HepG2 (cell line): ENCODE results near the gene MYLK. TPM values are rescaled to one million over a fixed set of nuclear protein-coding genes. Genes with fewer than 3 reads are reported as not detected.

Source experiments
- ATAC-seq: fragments of 200-7000 bp; cut with Tn5 transposase; 3 replicates; pipeline ENCODE4 v1.9.1; 2020; ENCODE audit warnings: mild to moderate bottlenecking, moderate library complexity
- BruUV-seq: library from RNA; stranded (reverse); fragments of 400-500 nt; replicated peaks from 2 replicates; lab custom pipeline; 2021; lab: Mats Ljungman, UMichigan
- CTCF ChIA-PET: fragments of 300-600 bp; formaldehyde crosslinking; extraction: SDS; loops from one replicate; lab custom pipeline; 2021; ENCODE audit warnings: low total read pairs, inconsistent platforms, low intra/inter-chr PET ratio; lab: Yijun Ruan, JAX
- POLR2A ChIA-PET: fragments of 350-600 bp; sonication (Branson Sonifier 250); formaldehyde crosslinking; loops from one replicate; lab custom pipeline; 2020; ENCODE audit warnings: antibody characterized with exemption, inconsistent platforms; lab: Yijun Ruan, JAX
- DNase-seq: peaks from one replicate; pipeline ENCODE4 v3.0.0-alpha.2; 2015; ENCODE audit warnings: low spot score
- FAIRE-seq: peaks from 3 replicates; lab custom pipeline; 2011; peaks lifted over from hg19 to GRCh38; lab: Jason Lieb, UNC
- H2AFZ ChIP-seq: one replicate; pipeline ENCODE4 v1.6.1; 2011; ENCODE audit warnings: low read length, inconsistent platforms
- H3K27ac ChIP-seq: fragments of 300-600 bp; 3 replicates; pipeline ENCODE4 v1.8.0; 2011; ENCODE audit warnings: mixed run types, mild to moderate bottlenecking, mixed read lengths, low read length, inconsistent platforms; ENCODE audit not compliant: insufficient read depth; ENCODE audit errors: extremely low read length
- H3K27me3 ChIP-seq, 2 experiments: fragments of 200-600 bp in 1 of 2; 2 replicates in 1 of 2; 3 replicates in 1 of 2; pipeline versions ENCODE4 v1.6.0 to v1.8.0; 2011; ENCODE audit warnings: low read length in 2 of 2, mild to moderate bottlenecking in 2 of 2, moderate library complexity in 2 of 2, inconsistent platforms in 1 of 2; ENCODE audit not compliant: insufficient read depth in 2 of 2, control insufficient read depth in 1 of 2
- H3K36me3 ChIP-seq, 2 experiments: fragments of 200-600 bp in 1 of 2; replicated peaks in 1 of 2; 2 replicates in 1 of 2; 3 replicates in 1 of 2; pipeline versions ENCODE4 v1.5.1 to v1.8.0; 2011; ENCODE audit warnings: low read length in 2 of 2, inconsistent platforms in 1 of 2; ENCODE audit not compliant: insufficient read depth in 2 of 2, control insufficient read depth in 1 of 2
- H3K4me1 ChIP-seq: 2 replicates; pipeline ENCODE4 v1.5.1; 2012; ENCODE audit warnings: low read length, inconsistent platforms; ENCODE audit not compliant: insufficient read depth
- H3K4me2 ChIP-seq: 2 replicates; pipeline ENCODE4 v1.6.0; 2011; ENCODE audit warnings: low read depth, low read length, inconsistent platforms
- H3K4me3 ChIP-seq, 3 experiments: fragments of 200-600 bp in 1 of 3; sonication (generic), shearing (Covaris generic) in 1 of 3; replicated peaks in 1 of 3; 2 replicates each; pipeline ENCODE4 v1.5.1; 2011 to 2016; ENCODE audit warnings: low read length in 3 of 3, inconsistent platforms in 2 of 3, low read depth in 2 of 3, mild to moderate bottlenecking in 2 of 3, control low read depth in 1 of 3, mixed read lengths in 1 of 3; ENCODE audit not compliant: insufficient read depth in 1 of 3
- H3K79me2 ChIP-seq: one replicate; pipeline ENCODE4 v1.6.1; 2011; ENCODE audit warnings: low read length, inconsistent platforms; ENCODE audit not compliant: insufficient read depth
- H3K9ac ChIP-seq: 2 replicates; pipeline ENCODE4 v1.6.0; 2011; ENCODE audit warnings: mild to moderate bottlenecking, low read depth, low read length, inconsistent platforms; ENCODE audit not compliant: insufficient read depth
- H3K9me3 ChIP-seq: 2 replicates; pipeline ENCODE4 v1.5.1; 2012; ENCODE audit warnings: mild to moderate bottlenecking, low read length
- H4K20me1 ChIP-seq: 2 replicates; pipeline ENCODE4 v1.6.0; 2011; ENCODE audit warnings: inconsistent platforms, mild to moderate bottlenecking, low read length, moderate library complexity; ENCODE audit not compliant: insufficient read depth
- EHMT2 ChIP-seq: fragments of 200-600 bp; sonication (generic); IDR thresholded peaks from 2 replicates; pipeline ENCODE4 v1.7.0; 2017; ENCODE audit warnings: antibody characterized with exemption, low read depth, low read length, borderline replicate concordance
- PCBP1 ChIP-seq: fragments of 200-400 bp; formaldehyde crosslinking; IDR thresholded peaks from 2 replicates; pipeline ENCODE4 v1.6.1; 2017; ENCODE audit warnings: mild to moderate bottlenecking, low read depth, low read length, borderline replicate concordance
- PLRG1 ChIP-seq: fragments of 450-650 bp; conservative IDR thresholded peaks from 2 replicates; pipeline ENCODE4 v1.6.1; 2016
- SRF ChIP-seq: IDR thresholded peaks from 2 replicates; pipeline ENCODE4 v1.6.1; 2011; ENCODE audit warnings: mild to moderate bottlenecking, low read depth, low read length, moderate library complexity
- ZBTB7A ChIP-seq: sonication (generic); formaldehyde crosslinking; IDR thresholded peaks from 2 replicates; pipeline ENCODE4 v1.8.0; 2022; ENCODE audit warnings: mild to moderate bottlenecking, missing genetic modification reagents
- ZNF30 ChIP-seq: sonication (generic); formaldehyde crosslinking; IDR thresholded peaks from 2 replicates; pipeline ENCODE4 v1.5.0; 2020; ENCODE audit warnings: mild to moderate bottlenecking, missing genetic modification reagents
- ZNF878 ChIP-seq: sonication (generic); formaldehyde crosslinking; IDR thresholded peaks from 2 replicates; pipeline ENCODE4 v1.8.1; 2023; ENCODE audit warnings: mild to moderate bottlenecking, missing genetic modification reagents, moderate library complexity
- WGBS: methylation state at CpG from one replicate; pipeline ENCODE4 v1.1.6; 2017; ENCODE audit warnings: low lambda C conversion rate; 5-methylcytosine and 5-hydroxymethylcytosine counted together
- in situ Hi-C: cut with HindIII; loops from 2 replicates; pipeline ENCODE4 v1.10.0; 2017; ENCODE audit warnings: low pct_unique_long_range_greater_than_20kb; ENCODE audit not compliant: extremely low pct_ligation_motif_present
- intact Hi-C: fragments of 100-400 bp; cut with micrococcal nuclease; formaldehyde crosslinking; loops from one replicate; pipeline ENCODE4 v1.10.0; 2022; ENCODE audit not compliant: unreplicated experiment
- polyA plus RNA-seq, 8 experiments: library from polyadenylated mRNA; depleted of rRNA in 3 of 8; stranded (reverse) in 7 of 8; unstranded in 1 of 8; fragments of >200 nt; fragmentation: Illumina TruSeq in 4 of 8; extraction: Trizol in 4 of 8; gene quantifications; 2 replicates each; pipeline versions ENCODE4 v1.2.1 to v1.2.3, GENCODE V29; 2011 to 2016; ENCODE audit warnings: low read depth in 4 of 8, missing spikeins in 1 of 8, mixed read lengths in 1 of 8; ENCODE audit not compliant: insufficient read depth in 1 of 8
- total RNA-seq, 5 experiments: library from RNA; depleted of rRNA; stranded (reverse); fragments of >200 nt; fragmentation: Illumina TruSeq; extraction: Trizol; gene quantifications; 2 replicates each; pipeline ENCODE4 v1.2.3, GENCODE V29; 2016; ENCODE audit warnings: low read depth in 1 of 5
- TF ChIP-seq, protein P1 (sequence below): sonication (generic); formaldehyde crosslinking; IDR thresholded peaks from 2 replicates; pipeline ENCODE4 v1.4.0; 2020; ENCODE audit warnings: missing genetic modification reagents

The MYLK gene
- total and polyA plus RNA-seq, 2 of the 13 experiments (the other 11 are each of a cell fraction or from before 2014, with no cell fraction given), result 10.6 to 34.9 TPM

DNA sequence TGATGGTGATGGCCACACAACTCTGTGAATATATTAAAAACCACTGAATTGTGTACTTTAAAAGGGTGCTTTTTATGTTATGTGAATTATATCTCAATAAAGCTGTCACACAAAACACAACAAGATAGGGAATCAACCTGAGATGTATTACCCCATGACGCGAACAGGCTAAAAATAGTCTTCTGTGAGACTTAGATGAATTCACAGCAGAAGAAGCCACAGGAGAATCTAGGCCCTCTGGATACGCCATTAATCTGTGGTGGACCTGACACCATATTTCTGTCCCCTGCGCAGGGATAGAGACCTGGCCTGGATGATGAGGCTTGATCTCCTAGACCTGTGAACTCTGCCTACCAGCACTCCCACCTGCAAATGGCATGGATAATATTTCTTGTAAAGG, 153.3 kb downstream of the MYLK start:
- no peak overlapping the region for H3K9ac ChIP-seq
- H3K4me3 ChIP-seq, result no peak overlapping the region
- peaks cover 5 to 24% of the 10 kb centered on the region in 2 experiments; a peak in 4 of 5 replicates for H3K36me3 ChIP-seq
- no peak overlapping the region for H3K27ac ChIP-seq
- TF ChIP-seq PCBP1, result no peak
- TF ChIP-seq, protein P1, sequence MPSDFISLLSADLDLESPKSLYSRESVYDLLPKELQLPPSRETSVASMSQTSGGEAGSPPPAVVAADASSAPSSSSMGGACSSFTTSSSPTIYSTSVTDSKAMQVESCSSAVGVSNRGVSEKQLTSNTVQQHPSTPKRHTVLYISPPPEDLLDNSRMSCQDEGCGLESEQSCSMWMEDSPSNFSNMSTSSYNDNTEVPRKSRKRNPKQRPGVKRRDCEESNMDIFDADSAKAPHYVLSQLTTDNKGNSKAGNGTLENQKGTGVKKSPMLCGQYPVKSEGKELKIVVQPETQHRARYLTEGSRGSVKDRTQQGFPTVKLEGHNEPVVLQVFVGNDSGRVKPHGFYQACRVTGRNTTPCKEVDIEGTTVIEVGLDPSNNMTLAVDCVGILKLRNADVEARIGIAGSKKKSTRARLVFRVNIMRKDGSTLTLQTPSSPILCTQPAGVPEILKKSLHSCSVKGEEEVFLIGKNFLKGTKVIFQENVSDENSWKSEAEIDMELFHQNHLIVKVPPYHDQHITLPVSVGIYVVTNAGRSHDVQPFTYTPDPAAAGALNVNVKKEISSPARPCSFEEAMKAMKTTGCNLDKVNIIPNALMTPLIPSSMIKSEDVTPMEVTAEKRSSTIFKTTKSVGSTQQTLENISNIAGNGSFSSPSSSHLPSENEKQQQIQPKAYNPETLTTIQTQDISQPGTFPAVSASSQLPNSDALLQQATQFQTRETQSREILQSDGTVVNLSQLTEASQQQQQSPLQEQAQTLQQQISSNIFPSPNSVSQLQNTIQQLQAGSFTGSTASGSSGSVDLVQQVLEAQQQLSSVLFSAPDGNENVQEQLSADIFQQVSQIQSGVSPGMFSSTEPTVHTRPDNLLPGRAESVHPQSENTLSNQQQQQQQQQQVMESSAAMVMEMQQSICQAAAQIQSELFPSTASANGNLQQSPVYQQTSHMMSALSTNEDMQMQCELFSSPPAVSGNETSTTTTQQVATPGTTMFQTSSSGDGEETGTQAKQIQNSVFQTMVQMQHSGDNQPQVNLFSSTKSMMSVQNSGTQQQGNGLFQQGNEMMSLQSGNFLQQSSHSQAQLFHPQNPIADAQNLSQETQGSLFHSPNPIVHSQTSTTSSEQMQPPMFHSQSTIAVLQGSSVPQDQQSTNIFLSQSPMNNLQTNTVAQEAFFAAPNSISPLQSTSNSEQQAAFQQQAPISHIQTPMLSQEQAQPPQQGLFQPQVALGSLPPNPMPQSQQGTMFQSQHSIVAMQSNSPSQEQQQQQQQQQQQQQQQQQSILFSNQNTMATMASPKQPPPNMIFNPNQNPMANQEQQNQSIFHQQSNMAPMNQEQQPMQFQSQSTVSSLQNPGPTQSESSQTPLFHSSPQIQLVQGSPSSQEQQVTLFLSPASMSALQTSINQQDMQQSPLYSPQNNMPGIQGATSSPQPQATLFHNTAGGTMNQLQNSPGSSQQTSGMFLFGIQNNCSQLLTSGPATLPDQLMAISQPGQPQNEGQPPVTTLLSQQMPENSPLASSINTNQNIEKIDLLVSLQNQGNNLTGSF (CRISPR knock-in tag), result no peak
- TF ChIP-seq ZNF30 (CRISPR knock-in tag), result no peak
- TF ChIP-seq ZBTB7A (CRISPR knock-in tag), result no peak
- no peak for TF ChIP-seq PLRG1
- no peak for TF ChIP-seq EHMT2
- TF ChIP-seq SRF, result no peak
- no peak for TF ChIP-seq ZNF878 (CRISPR knock-in tag)
- no TSS peak for BruUV-seq
- in situ Hi-C loops (no loop called here), intact Hi-C loops (no loop called here)
- H3K9me3 ChIP-seq, result no peaks in the 10 kb centered on the region
- WGBS, result 97% methylated on average over 4 of the region's 4 CpGs
- ATAC-seq, result no peak
- no peaks in the 10 kb centered on the region for H3K27me3 ChIP-seq
- no peaks in the 10 kb centered on the region for H3K79me2 ChIP-seq
- H3K4me2 ChIP-seq, result no peak overlapping the region
- ChIA-PET POLR2A (no interaction called here), CTCF (no interaction called here)
- DNase-seq, result no peak
- no peaks in the 10 kb centered on the region for H4K20me1 ChIP-seq
- H2AFZ ChIP-seq, result no peak overlapping the region
- H3K4me1 ChIP-seq, result peaks cover 13% of the 10 kb centered on the region
- FAIRE-seq, result no peak
